ENCODE data around the gene PASK. TPM values are rescaled to one million over a fixed set of nuclear protein-coding genes. Genes with fewer than 3 reads are reported as not detected.

PASK gene
- total and polyA plus RNA-seq, 2 donors (not counting 1 experiment from before 2014, with no cell fraction given) = 48.2 to 144 TPM

DNA sequence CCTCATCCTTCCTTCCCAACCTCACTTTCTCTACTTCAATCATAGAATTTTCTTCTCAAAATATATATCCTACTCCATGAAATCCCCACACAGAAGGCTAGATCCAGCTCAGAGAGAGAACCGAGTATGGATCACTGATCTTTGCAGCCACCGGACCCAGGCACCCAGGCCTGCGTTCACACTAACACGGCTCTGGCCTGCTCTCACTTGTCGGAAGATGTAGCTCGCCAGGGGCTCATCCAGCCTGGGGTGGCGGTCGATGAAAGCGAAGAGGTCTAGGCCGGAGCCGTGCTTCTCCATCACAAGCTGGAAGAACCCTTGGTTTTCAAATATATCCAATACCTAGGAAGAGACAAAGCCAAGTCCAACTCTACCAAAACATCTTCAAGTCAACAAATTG is 34.4 kb downstream of the PASK start:
- H4K20me1 ChIP-seq (ENCODE audit: control insufficient read depth, insufficient read depth, low read length, poor library complexity, severe bottlenecking) = no peaks in the 10 kb centered on the region
- ATAC-seq (ENCODE audit: low read depth) (no peak), DNase-seq (no peak)
- H3K9ac ChIP-seq (ENCODE audit: low read length) = no peak overlapping the region
- peaks cover 19 to 33% of the 10 kb centered on the region in 2 donors for H3K4me1 ChIP-seq (ENCODE audit: control insufficient read depth in 2 of 2, insufficient read depth in 2 of 2, low read length in 2 of 2)
- Mint-ChIP-seq H3K27ac (peak overlapping the region; percentile 7), H3K4me1 (peaks cover 32% of the 10 kb centered on the region), H3K4me3 (no peak overlapping the region), H3K9me3 (ENCODE audit: insufficient read depth) (no peaks in the 10 kb centered on the region), H3K27me3 (no peaks in the 10 kb centered on the region)
- intact Hi-C loops (cut with micrococcal nuclease) = no loop called here
- peaks cover 0 to 33% of the 10 kb centered on the region in 2 experiments for H3K36me3 ChIP-seq (replicated peaks in 1 of 2; ENCODE audit: control extremely low read depth in 1 of 2, control insufficient read depth in 1 of 2, extremely low read depth in 1 of 2, insufficient read depth in 2 of 2, low read length in 1 of 2)
- TF ChIP-seq, protein P1, sequence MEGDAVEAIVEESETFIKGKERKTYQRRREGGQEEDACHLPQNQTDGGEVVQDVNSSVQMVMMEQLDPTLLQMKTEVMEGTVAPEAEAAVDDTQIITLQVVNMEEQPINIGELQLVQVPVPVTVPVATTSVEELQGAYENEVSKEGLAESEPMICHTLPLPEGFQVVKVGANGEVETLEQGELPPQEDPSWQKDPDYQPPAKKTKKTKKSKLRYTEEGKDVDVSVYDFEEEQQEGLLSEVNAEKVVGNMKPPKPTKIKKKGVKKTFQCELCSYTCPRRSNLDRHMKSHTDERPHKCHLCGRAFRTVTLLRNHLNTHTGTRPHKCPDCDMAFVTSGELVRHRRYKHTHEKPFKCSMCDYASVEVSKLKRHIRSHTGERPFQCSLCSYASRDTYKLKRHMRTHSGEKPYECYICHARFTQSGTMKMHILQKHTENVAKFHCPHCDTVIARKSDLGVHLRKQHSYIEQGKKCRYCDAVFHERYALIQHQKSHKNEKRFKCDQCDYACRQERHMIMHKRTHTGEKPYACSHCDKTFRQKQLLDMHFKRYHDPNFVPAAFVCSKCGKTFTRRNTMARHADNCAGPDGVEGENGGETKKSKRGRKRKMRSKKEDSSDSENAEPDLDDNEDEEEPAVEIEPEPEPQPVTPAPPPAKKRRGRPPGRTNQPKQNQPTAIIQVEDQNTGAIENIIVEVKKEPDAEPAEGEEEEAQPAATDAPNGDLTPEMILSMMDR (IDR thresholded peaks at IDR 0.05) = no peak
- TF ChIP-seq EZH2 (IDR thresholded peaks at IDR 0.05; ENCODE audit: borderline replicate concordance, insufficient read depth, low read depth, low read length, poor library complexity, severe bottlenecking) = no peak
- H3K9me3 ChIP-seq (ENCODE audit: control extremely low read depth in 1 of 3, control insufficient read depth in 2 of 3, insufficient read depth in 1 of 3, low read length in 2 of 3) = no peaks in the 10 kb centered on the region
- peaks cover 4% of the 10 kb centered on the region for H3K79me2 ChIP-seq (ENCODE audit: control insufficient read depth, insufficient read depth, low read length)
- H2AFZ ChIP-seq (ENCODE audit: insufficient read depth, low read depth, low read length, poor library complexity, severe bottlenecking) = no peak overlapping the region
- POLR2A ChIA-PET = no interaction called here
- CTCF ChIA-PET = no interaction called here
- 98% methylated on average over 11 of the region's 11 CpGs for WGBS (ENCODE audit: insufficient coverage)
- no peak overlapping the region for H3K4me2 ChIP-seq (replicated peaks; ENCODE audit: low read depth, low read length, poor library complexity, severe bottlenecking)
- H3K27ac ChIP-seq (ENCODE audit: low read length in 2 of 2) = no peak overlapping the region
- H3K27me3 ChIP-seq (replicated peaks in 1 of 4; ENCODE audit: control extremely low read depth in 1 of 4, control insufficient read depth in 3 of 4, insufficient read depth in 4 of 4, low read length in 3 of 4) = no peaks in the 10 kb centered on the region
- H3K4me3 ChIP-seq (ENCODE audit: control extremely low read depth in 1 of 5, extremely low read depth in 1 of 5, insufficient read depth in 1 of 5, low read depth in 2 of 5, low read length in 4 of 5) = no peak overlapping the region

DNA sequence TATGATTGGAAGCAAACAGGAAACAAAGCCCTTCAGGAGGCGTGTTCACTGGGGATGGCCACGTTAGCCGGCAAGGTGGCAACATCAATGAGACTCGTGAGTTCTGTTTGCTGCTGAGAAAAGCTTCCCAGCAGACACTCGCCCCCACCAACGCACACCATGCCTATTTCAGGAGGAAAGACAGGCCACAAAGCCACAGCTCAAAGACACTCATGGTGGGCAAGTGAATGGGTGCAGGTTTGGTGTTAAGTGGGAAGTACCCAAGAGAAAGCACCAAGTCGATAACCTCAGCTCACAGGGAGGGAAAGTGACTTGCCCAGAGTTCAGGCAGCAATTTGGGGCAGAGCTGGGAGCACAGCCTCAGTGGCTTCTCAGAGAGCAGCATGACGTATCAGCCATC is 36.7 kb downstream of the PASK start:
- peaks cover 35 to 55% of the 10 kb centered on the region in 2 donors for H3K4me1 ChIP-seq (ENCODE audit: control insufficient read depth in 2 of 2, insufficient read depth in 2 of 2, low read length in 2 of 2)
- H3K9ac ChIP-seq (ENCODE audit: low read length) = no peak overlapping the region
- H4K20me1 ChIP-seq (ENCODE audit: control insufficient read depth, insufficient read depth, low read length, poor library complexity, severe bottlenecking) = no peaks in the 10 kb centered on the region
- intact Hi-C loops (cut with micrococcal nuclease) = no loop called here
- H3K27ac ChIP-seq (ENCODE audit: low read length in 2 of 2) = peak overlapping the region; percentile 89 to 95
- peaks cover 53% of the 10 kb centered on the region for H3K4me1 Mint-ChIP-seq
- no peak overlapping the region for H2AFZ ChIP-seq (ENCODE audit: insufficient read depth, low read depth, low read length, poor library complexity, severe bottlenecking)
- no peaks in the 10 kb centered on the region for H3K9me3 Mint-ChIP-seq (ENCODE audit: insufficient read depth)
- peaks cover 4% of the 10 kb centered on the region for H3K79me2 ChIP-seq (ENCODE audit: control insufficient read depth, insufficient read depth, low read length)
- H3K27ac Mint-ChIP-seq = peak overlapping the region; percentile 57
- H3K4me3 ChIP-seq (ENCODE audit: control extremely low read depth in 1 of 5, extremely low read depth in 1 of 5, insufficient read depth in 1 of 5, low read depth in 2 of 5, low read length in 4 of 5) = no peak overlapping the region
- peaks cover 0 to 31% of the 10 kb centered on the region in 2 experiments for H3K36me3 ChIP-seq (replicated peaks in 1 of 2; ENCODE audit: control extremely low read depth in 1 of 2, control insufficient read depth in 1 of 2, extremely low read depth in 1 of 2, insufficient read depth in 2 of 2, low read length in 1 of 2)
- H3K9me3 ChIP-seq (ENCODE audit: control extremely low read depth in 1 of 3, control insufficient read depth in 2 of 3, insufficient read depth in 1 of 3, low read length in 2 of 3) = peaks cover 0 to 6% (median 0%) of the 10 kb centered on the region in 3 donors
- ATAC-seq (ENCODE audit: low read depth) (no peak), DNase-seq (peak; percentile 43)
- WGBS (ENCODE audit: insufficient coverage) = 64% methylated on average over 6 of the region's 8 CpGs
- no peaks in the 10 kb centered on the region for H3K27me3 ChIP-seq (replicated peaks in 1 of 4; ENCODE audit: control extremely low read depth in 1 of 4, control insufficient read depth in 3 of 4, insufficient read depth in 4 of 4, low read length in 3 of 4)
- CTCF ChIA-PET = interaction anchor here (0.7 kb wide), 1 partner anchor 129 kb away, joined by 3 read pairs; no protein-coding TSS in a partner anchor
- TF ChIP-seq, protein P1 (IDR thresholded peaks at IDR 0.05) = no peak
- TF ChIP-seq EZH2 (IDR thresholded peaks at IDR 0.05; ENCODE audit: borderline replicate concordance, insufficient read depth, low read depth, low read length, poor library complexity, severe bottlenecking) = no peak
- POLR2A ChIA-PET = interaction anchor here (0.5 to 1.6 kb wide), 4 partner anchors 10 to 76 kb away, joined by 3 to 7 read pairs (median 4); partner anchors contain the start of genes MTERF4 and PASK
- peak overlapping the region; percentile 18 for H3K4me2 ChIP-seq (replicated peaks; ENCODE audit: low read depth, low read length, poor library complexity, severe bottlenecking)
- peak overlapping the region; percentile 59 for H3K4me3 Mint-ChIP-seq
- H3K27me3 Mint-ChIP-seq = no peaks in the 10 kb centered on the region

Data from B cell (primary cell).